HG02759 (cell line): Measurements from ENCODE around the gene MYO5A.
"Not testable (repeated sequence)": the region's sequence is repeated elsewhere in the genome, so short reads cannot be mapped to it uniquely, and the experiment has no call there.

ENCODE experiments used
- ATAC-seq: cut with Tn5 transposase; IDR thresholded peaks from one replicate; pipeline ENCODE4 v1.9.1; 2021; ENCODE audit warnings: mild to moderate bottlenecking, moderate library complexity; ENCODE audit not compliant: unreplicated experiment

Gene MYO5A

DNA sequence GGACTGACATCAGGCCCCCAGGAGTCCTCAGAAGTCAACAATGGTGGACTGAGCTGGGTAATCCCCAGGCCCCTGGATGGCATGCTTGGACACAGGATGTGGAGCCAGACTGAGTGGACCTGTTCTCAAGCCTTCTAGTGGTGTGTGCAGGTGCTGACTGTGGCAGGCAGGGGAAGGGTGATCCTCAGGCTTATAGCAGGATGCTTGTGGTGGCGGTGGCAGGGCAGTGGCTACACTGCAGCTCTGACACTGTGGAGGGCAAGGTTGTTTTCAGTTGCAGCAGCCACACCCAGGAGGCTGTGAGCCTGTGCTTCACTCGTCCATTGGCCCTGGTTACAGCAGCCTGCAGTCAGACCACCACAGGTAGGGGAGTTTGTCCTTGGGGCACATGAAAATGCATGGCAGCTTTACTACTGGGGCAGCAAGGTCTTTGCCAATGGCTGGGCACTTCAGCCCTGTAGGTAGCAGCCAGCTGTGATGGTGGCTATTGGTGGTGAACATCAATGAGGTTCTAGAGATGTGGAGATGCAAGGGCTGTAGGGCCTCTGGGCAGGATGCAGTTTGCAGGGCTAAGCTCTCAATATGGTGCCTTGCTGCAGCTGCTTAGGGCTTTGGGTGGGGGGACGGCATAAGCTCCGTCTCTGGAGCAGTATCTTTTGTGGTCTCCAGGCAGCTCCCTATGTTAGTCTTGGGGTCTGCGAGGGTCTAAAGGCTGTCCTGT is 17.5 kb upstream of the MYO5A start:
- ATAC-seq: no peak

DNA sequence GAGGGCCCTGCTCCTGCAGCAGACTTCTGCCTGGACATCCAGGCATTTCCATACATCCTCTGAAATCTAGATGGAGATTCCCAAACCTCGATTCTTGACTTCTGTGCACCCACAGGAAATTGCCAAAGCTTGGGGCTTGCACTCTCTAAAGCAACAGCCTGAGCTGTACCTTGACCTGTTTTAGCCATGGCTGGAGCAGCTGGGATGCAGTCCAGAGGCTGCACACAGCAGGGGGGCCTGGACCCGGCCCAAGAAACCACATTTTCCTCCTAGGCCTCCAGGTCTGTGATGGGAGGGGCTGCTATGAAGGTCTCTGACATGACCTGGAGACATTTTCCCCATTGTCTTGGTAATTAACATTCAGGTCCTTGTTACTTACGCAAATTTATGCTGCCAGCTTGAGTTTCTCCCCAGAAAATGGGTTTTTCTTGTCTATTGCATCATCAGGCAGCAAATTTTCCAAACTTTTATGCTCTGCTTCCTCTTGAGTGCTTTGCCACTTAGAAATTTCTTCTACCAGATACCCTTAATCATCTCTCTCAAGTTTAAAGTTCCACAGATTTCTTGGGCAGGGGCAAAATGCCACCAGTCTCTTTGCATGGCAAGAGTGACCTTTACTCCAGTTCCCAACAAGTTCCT is 11.8 kb upstream of the MYO5A start:
- no peak for ATAC-seq

DNA sequence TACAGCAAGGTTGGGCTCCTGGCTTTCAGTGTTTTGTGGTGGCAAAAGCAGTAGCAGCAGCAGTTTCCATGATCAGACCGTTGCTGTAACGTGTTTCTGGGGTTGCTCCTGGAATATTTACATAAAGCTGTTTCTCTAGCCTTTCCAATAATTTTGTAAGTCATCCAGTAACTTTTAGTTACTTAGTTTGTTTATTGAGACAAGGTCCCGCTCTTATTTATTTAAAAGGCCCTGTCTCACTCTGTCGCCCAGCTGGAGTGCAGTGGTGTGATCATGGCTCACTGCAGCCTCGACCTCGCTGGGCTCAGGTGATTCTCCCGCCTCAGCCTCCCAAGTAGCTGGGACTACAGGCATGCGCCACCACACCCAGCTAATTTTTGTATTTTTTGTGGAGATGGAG is 8.8 kb upstream of the MYO5A start:
- ATAC-seq: no peak

DNA sequence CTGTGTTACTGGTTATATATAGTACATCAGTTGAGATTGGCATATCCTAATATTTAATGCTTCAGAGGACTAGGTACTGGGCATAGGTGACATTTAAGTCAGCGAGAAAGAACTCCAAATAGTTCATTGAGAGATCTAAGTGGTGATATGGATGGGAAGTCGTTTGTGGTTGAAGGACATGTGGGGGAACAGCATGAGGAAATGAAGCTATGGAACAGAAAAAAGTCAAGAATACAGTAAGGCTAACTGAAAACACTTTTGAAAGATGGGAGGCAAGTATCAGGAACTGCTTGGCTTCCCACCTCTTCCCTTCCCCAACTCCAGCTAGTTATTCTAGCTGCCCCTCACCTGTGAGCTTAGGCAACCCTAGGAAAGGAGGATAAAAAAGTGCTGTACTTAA is 3.7 kb upstream of the MYO5A start:
- no peak for ATAC-seq

DNA sequence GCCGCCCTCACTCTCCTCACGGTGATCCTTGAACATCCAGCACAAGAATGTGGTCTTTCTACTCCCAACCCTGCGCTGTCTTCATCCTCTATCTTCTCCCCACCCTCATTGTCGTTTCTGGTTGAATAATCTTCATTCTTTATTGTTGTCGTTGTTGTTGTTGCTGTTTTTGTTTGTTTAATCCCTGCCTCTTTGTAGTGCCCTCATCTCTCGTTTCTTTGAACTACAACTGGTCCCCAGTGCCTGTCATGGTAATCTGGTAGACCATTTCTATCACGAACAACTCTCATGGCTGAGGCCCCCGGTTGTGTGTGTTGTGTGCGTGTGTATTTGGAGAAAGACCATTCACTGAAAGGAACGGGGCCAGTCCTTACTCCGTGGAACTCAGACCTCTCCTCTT is 1.3 kb upstream of the MYO5A start:
- ATAC-seq: no peak

DNA sequence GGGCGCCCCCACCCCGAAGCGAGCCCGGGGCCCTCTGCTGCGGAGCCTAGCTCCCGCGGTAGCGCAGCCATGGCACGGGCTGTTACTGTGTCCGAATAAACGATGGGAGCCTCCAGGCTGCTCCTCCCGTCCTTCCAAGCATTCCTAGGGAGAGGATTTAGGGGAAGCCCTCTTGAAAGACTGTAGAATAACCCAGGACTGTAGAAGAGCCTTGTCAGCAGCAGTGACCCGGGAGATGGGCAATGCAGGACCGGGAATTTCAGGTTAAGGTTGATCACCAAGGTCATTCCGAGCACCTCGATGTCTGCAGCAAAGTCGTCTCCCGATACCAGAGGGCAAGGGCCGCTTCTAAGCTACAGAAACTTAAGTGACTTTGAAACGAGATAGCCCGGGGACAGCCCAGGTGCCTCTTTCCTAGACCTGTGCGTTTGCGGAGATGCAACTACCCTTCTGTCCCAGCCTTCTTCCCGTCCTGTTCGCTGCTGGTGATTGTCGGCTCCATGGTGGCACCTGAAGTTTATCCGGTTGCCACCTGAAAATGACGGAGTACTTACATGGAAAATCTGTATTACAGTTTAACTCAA is 753 bp upstream of the MYO5A start:
- ATAC-seq: no peak

DNA sequence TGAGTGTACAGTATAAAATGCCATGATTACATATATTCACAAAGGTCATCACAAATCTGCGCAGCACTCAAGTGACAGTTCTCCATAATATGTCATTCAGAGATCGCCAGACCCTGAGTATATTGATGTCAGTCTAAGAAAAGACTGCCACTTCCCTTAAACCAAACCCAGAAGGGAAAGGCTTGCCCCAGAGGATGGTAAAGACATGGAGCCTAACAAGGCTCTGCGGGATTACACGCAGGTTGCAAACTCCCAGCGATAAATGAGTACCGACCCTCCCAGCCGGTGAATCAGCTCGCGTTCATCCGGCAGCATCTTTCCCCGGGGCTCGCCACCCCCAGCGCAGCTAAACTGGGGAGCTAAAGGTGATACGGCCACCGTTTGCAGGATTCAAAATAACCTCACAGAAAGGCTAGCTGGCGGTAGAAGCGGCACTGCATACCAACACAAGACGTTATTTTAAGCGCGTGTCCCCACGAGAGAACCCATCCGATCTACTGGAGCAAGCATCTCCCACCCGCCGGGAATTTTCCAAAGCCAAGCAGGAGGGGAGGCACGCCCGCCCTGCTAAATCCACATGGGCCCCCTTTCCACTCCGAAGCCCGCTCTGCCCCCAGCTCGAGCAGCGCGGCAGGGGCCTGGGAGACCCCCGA is 643 bp downstream of the MYO5A start:
- ATAC-seq: peak; percentile 9

DNA sequence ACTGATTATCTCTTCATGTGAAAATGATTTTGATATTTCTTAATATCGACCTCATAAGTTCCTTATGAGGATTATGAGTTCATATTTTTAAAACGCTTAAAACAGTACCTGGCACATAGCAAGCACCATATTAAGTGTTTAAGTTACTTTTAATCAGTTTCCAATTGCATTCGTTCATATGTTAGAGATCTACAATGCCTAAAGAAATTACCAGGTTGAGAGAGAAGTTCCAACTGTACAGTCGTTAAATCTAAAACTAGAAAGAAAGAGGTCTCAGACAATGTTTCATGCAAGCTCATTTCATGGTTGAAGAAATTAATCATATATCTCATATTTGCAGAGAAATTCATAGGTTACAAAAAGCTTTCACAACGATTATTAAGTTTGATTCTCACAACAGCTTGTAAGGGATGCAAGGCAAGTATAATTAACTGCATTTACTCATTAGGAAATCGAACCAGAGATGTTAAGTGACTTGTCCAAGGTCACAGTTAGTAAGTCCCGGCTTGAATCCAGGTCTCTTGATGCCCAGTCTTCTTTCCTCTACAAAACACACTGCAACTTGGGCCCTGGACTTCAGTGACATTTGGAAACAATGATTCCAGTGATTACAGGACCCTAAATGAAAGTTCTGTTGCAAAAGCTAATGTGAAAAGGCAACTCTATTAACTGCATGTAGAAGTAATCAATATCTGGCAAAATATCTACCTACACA is 1.3 kb downstream of the MYO5A start:
- no peak for ATAC-seq

DNA sequence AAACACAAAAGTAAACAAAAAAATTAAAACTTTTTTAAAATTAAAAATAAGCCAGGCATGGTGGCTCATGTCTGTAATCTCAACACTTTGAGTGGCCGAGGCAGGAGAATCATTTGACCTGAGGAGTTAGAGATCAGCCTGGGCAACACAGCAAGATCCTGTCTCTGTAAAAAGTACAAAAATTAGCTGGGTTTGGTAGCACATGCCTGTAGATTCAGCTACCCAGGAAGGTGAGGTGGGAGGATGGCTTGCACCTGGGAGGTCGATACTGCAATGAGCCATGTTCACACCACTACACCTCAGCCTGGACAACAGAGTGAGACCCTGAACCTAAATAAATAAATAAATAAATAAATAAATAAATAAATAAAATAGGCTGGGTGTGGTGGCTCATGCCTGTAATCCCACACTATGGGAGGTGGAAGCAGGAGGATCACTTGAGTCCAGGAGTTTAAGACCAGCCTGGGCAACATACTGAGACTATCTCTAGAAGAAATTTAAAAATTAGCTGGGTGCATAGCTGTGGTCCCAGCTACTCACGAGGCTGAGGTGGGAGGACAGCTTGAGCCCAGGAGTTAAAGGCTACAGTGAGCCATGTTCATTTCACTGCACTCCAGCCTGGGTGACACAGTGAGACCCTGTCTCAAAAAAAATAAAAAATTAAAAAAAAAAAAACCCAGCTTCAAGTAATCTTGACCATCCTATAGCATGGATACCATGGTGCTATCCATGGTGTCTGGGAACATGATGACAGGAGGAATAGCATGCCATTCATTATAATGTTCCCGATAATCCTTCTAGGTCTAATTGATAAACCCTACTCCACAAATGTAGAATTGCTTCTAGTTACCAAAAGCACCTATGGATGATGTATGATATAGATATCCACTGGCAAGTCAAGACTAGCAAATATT is 4.2 kb downstream of the MYO5A start:
- no peak for ATAC-seq

DNA sequence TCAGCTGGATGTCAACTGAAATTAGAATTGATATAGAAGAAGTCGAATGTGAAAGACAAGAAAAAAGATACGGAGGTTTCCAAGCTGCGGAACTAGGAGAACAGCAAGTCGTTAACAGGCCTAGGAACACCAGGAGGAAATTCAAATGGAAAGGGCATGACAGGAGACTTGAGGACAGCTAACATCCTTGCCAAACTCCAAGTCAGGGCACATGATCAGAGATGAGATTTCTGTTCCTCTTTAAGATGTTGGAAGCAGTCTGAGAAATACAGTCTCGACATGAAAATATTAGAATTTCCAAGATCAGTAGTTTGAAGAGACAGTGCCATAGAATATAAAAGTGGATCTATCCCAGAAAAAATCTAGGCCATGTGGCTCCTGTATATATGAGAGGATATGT is 5.0 kb downstream of the MYO5A start:
- ATAC-seq: no peak

DNA sequence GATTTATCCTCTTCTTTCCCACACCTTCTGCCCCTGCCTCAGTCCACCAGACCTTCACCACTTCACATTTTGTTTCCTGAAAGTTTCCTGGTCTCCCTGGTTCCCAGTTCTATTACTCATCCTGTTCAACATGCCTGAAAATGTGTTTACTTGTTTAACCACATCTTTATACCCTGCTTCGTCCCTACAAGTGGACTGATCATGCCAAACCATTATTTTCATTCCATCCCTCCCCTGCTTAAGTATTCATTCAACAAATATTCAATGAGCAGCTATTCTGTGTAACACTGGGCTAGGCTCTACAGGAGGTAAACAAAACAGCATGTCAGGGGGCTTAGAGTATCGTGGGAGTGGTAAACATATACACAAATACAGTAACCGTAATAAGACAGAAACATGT is 5.5 kb downstream of the MYO5A start:
- no peak for ATAC-seq

DNA sequence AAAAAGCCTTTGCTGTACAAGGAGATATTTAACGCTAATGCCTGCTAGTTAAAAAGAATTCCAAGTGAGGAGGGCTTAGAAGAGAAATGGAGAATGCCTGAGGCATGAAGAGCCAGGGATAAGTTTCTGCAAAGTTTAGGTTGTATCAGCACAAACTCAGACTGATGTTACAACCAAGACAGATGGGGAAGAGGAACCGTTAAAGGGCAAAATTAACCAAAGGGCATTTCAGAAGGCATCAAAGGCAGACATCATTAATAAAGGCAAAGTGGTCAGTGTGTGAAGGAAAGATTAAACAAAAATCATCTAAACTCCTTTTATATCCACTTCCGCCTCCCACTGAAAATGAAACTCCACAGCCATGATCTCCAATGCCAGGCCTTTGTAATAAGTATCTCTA is 7.0 kb downstream of the MYO5A start:
- no peak for ATAC-seq

DNA sequence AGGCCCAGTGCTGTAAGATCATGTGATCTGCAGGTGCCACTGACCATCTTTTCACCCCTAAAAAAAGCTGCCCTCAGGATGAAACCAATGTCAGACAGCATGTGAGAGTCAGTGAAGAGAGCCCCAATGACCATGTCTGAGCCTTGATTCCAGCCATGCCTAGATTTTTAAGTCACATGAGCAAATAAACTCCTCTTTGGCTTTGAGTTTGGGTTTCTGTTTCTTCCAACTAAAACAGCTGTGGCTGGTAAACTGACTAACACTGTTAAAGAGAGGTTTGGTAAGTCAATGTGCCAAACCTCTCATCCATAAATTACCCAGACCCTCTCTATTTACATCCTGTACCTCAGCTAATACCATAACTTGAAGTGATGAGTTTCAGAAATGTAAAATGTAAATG is 8.3 kb downstream of the MYO5A start:
- no peak for ATAC-seq

DNA sequence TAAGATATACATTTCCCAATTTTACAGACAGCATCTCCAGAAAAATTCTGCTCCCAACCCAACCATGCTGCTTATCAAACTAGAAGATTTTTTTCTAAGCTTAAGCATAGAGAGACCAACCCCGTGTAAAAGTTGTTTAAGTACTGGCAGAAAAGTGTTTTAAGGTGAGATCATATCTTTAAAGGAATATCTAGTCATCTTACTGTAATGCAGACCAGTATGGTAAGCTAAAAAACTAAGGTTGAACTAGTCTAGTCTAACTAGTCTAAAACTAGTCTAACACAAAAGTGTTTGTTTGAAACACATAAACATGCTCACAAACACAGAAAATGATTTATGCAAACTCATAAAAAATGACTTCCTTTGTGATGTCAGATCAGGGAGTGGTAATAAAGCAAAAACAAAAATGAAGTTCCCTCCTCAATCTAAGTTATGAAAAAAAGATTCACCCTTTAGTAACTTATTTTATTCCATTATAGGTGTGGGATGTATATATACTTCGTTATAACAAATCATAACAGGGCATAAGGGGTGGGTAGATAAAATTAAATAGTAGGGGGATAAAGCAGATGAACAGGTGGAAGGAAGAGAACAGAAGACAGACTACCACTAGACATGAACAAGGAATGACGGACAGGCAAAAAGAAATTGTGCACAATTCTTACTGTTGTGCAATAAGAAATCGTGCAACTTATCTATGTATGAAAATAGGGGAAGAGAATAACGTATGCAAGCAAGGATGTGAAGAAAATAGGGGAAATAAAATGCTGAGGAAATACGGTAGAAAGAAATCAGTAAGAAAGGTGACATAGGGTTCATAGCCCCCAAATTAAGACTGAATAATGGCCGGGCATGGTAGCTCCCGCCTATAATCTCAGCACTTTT is 10.0 kb downstream of the MYO5A start:
- ATAC-seq: no peak

DNA sequence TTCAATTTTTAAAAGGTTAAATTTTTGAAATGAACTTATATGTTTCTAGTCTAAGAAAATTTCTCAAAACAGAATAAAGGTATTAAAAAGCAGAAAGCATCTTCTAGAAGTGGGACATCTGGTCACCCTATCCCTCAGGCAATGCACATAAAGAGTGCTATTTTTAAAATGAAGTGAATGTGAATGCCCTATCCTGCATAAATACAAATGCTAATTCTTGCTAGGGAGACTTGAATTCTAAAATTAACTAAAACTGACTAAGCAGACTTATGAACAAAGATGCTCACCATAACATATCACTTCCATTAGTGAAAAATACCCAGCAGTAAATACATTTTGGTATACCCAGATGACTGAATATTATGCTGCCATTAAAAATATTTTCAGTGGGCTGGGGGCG is 11.7 kb downstream of the MYO5A start:
- no peak for ATAC-seq

DNA sequence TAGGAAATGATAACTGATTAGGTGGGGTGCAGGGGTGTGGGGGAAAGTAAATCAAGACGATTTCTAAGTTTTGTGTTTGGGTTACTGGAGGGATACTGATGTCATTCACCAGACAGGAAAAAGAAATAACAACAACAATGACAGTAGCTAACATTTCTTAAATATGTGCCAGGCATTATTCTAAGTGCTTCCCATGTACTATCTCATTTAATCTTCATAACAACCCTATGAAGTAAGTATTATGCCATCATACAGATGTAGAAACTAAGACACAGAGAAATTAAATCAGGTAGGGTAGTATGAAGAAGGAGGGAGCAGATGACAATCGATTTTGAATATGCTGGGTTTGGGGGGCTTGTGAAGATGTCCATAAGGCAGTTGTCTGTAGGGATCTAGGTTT is 13.3 kb downstream of the MYO5A start:
- ATAC-seq: no peak

DNA sequence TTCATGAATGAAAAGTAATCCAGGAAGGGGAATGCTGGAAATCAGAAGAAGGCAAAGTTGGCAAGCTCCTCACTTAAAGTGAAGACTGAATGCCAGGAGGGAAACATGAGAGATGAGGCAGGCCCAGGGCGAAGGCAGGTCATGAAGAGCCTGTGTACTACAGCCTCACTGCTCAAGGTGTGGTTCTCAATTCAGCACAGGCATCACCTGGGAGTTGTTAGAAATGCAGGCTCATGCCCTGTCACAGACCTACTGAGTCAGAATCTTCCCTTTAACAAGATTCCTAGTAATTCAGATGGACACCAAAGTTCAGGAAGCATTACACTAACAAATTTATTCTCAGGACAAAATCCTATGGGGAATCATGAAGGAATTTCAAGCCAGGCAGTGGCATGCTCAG is 14.2 kb downstream of the MYO5A start:
- ATAC-seq: no peak

DNA sequence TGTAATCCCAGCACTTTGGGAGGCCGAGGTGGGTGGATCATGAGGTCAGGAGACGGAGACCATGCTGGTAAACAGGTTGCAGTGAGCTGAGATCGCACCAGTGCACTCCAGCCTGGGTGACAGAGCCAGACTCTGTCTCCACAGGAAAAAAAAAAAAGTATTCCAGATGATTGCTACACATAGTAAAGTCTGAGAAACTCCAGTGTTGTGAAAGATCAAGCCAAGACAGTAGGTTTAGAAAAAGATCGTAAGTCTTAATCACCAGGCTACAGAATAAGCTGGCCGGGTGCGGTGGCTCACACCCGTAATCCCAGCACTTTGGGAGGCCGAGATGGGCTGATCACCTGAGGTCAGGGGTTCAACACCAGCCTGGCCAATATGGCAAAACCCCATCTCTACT is 15.8 kb downstream of the MYO5A start:
- ATAC-seq: not testable (repeated sequence)

DNA sequence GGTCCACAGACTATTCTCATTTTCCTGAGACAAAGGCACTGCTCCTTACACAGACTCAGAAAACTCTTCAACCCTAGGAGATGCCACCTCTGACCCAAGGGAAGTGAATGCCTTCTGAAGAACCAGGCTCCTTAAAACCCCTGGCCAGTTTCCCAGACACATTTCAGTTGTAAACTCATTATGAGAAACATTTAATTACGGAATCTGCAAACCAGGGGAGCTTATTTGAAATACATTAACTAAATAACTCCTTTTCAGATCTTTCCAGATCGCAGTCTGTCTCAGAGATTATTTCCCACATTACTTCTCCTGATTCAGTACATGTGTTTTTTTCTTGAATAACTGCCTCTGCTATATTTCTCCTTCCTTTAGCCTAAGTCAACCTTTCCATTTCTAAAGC is 17.6 kb downstream of the MYO5A start:
- ATAC-seq: no peak
